DMS79 treated with DMSO at 0.1 percent for 48 hours (cell line): ENCODE results near the gene TSEN2.
A peak's percentile ranks its signal among the peaks of the same experiment; 100 is the strongest.
"Not testable (repeated sequence)": the region's sequence is repeated elsewhere in the genome, so short reads cannot be mapped to it uniquely, and the experiment has no call there.

Experiments
- DNase-seq: peaks from one replicate; lab custom pipeline; 2025; lab: John Stamatoyannopoulos, UW

The TSEN2 gene

DNA sequence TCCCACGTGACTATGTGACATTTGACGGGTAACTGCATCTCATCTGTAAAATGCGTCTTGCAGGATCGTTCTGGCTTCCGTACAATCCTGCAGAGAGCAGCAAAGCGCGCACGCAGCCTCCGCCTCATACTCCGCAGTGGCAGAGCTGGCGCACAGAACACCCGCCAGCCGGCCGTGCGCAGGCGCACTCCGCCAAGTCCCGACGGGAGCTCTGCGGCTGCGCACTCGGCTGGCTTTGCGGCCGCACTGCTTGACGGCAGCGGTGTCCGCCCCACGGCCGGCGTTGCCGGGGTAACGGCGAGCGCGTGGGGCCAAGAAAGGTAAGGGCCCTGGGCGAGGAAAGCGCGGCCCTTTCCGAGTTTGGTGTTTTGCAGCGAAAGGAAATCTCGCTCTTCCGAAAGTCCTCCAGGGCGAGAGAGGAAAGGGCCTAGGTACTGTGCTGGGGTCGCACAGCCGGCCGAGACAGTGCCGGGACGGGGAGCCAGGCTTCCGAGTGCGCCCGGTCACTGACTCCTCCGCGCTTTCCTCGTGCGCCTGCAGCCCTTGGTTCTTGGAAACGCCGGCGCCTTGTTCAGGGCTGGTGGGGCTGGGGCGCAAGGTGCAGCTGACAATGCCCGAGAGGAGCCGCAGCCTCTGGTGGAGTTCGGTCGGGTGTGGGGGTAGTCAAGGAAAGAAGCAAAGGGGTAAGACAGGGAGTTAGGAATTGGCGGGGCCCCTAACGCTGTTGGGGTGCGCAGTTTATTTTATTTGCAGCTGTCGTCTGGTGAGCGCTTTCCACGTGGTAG, at the start of gene TSEN2:
Gene TSEN2, plus strand, starts transcription at position 283 of the 785 bp plus-strand sequence. CDS start 5,321 bp downstream, outside the sequence.
- DNase-seq = peak; percentile 69

DNA sequence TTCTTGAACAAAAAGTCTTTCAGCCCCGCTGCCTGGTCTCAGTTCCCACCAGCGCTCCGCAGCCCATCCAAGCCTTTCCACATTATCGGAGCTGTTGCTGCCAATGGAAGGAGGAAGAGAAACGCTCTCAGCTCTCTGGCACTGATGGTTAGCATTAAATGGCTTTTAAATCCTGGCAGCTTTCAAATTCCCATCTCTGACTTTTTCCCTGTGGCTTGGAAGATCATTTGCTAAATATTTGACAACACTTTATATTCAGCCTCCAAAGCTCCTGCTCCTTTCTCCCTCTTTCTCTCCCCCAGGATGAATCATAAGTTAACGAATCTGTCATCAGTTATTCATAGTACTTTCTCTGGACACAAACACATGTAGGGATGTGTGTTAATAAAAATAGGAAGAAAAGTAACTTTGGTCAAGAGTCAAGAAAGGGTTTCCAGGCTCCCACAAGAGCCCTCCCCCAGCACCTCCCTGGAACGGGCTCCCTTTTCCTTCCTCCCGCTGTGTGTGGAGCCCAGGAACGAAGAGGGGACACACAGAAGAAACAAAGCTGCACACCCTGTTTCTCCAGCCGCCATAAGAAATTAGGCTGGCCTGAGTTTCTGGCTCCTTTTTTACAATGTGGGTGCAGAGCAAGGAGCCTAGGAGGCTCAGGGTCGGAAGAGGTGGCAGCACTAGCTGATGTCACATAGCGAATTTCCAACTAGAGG, 47.6 kb upstream of the TSEN2 start:
- DNase-seq = no peak

DNA sequence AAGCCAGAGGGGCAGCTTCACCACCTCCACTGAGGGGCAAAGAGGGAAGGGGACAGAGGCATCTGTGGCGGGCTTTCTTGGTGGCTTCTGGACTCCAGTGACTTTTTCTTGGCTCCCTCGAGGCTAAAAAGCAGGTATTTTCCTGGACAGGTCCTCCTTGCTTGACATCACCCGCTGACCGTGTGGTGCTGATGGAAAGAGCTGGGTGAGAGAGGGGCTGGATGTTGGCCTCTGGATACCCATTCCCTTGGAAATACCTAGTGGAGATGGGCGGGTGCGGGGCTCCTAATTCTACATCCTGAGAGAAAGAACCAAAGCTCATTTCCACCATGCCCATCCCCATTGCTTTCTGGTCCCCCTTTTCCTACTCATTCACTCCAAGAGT, 47.1 kb upstream of the TSEN2 start:
- DNase-seq = no peak

DNA sequence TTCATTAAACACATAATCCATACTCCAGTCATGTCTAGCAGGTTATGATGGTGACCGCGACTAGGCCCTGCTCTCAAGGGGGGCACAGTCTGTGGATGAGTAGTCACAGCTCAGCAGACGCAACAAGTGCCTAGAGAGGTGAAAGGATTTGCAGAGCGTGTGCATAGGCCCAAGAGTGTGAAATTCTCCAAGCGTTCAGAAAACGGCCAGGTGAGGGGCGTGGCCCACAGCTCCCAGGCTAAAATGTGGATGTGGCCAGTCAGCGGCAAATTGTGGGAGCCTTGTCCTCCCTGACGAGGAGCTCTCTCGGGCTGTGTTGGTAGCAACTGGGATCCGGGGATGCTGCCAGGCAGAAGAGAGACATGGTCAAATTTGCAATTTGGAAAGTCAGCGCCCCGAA, 46.4 kb upstream of the TSEN2 start:
- no peak for DNase-seq

DNA sequence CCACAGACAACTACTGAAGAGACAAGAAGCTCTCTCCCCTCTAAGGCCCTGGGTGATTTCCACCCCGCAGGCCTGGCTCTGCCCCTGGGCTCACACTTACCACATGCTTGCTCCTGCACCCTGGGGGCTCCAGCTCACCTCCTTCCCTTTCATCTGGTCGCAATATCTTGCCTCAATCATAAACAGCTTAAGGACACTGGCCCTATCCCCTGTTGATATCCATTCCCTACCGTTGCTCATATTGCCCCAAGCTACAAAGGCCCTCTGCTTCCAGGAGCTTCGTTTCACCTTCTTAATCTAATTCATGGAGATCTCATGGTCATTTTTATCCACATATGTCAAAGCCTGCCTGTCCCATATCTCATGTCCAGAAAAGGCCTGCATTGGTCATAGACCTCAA, 46.0 kb upstream of the TSEN2 start:
- DNase-seq = no peak

DNA sequence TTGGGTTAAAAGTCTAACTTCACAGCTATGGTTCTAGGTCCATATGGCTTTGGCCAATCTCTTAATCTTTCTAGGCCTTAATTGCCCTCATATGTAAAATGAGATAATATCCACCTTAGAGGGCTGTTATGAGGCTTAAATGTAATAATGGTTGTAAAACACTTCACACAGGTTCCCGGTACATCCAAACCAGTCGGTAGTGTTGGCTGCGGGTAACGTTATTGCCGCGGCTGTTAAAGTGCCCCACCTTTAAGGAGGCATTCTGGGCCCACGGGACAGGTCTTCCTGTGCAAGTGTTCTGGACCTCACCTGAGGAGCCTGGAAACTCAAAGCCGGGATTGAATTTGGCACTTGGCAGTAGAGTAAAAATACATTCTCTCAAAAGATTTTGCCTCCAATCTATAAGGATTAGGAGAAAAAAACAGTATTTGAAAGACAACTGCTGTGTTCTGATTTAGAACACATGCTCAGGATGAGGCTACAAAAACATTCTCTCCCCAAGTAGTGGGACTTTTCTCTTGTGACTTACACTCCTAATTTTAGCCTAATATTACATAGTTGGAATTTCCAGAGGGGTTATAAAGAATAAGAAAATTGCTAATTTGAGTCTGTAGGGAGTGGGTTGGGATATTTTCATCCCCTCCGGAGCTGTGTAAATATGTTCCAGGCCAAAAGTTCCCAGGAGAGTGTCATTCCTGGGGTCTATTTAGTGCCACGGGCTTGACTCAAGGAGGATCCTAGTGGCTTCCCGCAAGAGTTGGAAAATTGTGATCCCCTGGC, 44.9 kb upstream of the TSEN2 start:
- DNase-seq = no peak

DNA sequence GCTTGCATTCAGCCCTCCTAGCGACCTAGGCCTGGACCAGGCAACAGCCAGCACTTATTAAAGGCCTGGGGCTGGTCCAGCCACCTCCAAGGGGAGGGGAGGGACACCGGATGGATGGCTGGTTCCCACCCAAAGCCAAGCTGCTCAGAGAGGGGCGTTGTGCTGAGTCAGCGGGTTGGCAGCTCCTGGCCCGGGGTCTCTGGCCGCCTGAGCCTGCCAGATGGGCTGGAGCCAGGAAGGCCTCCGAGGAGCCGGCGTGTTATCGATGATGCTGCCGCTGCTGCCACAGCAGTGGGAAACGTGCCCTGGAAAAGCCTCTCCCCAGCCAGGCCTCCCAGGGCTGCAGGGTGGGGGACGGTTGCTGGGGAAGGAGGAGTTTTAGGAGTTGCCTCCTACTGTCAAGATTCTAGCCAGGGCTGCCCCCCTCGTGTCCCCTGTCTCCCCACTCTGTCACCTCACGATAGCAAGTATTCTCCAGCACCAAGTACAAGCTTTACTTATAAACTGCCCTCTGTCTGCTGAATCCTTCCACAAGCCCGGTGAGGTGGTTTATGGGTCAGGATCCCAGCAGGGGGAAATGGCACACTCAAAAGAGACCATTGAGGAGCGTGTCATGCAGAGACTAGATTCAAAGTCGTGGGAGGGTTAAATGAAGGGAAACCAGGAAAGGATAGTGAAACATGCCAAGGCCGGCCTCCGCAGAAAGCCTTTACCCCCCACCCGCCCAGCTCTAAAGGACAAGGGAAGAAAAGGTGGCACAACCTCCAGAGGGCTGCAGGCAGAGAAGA, 43.2 kb upstream of the TSEN2 start:
- no peak for DNase-seq

DNA sequence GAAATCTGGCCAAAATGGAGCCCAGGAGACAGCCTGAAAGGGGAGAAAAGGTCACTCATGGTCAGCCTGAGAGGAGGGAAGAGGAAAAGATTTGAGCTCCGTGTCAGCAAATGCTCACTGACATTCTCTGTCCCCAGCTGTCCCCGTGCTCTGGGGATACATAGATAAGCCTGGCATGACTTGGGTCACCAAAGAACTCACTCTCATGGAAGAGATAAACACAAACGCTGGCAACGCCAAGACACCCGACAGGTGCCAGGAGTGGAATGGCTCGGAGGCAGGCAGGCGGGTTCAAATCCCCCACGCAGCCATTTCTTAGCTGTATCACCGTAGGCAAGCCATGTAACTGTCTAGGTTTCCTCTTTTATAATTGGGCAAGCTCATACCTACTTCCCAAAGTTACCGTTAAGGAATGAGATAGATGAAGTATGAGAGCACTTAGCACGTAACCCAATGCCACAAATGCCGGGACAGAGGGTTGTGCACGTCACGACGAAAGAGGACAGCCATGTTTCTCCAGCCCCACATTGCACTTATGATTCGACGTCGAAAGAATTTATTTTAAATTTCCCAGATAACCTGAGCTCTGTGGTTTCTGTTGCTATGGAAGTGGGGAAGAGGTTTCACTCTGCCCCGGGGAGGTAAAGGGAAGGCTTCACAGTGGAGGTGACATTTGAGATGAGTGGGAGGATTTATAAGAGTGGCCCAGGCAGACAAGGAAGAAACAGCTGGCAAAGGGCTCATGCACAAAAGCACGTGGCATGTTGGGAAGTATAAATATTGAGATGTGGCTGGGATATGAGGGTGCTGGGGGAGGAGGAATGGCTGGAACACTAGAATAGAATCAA, 41.4 kb upstream of the TSEN2 start:
- DNase-seq = no peak

DNA sequence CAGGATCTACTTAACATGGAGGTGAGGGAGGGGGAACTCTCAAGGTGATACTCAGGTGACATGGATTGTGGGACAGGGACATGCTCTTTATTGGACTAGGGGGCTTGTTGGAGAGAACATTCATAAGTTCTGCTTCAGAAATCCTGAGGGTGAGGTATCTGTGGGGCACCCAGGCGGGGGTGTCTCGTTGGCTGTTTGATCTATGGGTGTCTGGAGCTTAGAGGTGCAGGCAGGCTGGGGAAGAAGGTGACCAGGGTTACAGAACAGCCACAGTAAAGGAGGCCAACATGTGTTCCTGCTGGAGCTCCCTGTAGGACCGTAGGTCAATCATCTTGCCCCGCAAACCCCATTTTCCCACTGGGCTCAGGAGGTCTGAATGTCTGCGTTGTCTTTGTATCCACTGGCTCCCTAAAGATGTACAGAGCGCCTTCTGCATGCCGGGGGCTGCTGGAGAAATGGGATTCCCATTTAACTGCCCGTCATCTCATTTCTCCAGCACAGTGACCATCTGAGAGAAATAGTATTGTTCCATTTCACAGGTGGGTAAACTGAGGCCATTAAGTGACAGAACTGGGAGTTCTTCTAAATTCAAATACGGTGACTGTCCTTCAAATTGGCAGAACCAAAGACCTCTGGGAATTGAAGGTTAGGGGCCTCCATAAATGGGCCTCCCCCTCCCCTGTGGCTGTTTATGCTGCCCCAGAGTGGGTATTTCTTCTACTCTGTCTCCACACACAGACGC, 40.3 kb upstream of the TSEN2 start:
- DNase-seq = no peak

DNA sequence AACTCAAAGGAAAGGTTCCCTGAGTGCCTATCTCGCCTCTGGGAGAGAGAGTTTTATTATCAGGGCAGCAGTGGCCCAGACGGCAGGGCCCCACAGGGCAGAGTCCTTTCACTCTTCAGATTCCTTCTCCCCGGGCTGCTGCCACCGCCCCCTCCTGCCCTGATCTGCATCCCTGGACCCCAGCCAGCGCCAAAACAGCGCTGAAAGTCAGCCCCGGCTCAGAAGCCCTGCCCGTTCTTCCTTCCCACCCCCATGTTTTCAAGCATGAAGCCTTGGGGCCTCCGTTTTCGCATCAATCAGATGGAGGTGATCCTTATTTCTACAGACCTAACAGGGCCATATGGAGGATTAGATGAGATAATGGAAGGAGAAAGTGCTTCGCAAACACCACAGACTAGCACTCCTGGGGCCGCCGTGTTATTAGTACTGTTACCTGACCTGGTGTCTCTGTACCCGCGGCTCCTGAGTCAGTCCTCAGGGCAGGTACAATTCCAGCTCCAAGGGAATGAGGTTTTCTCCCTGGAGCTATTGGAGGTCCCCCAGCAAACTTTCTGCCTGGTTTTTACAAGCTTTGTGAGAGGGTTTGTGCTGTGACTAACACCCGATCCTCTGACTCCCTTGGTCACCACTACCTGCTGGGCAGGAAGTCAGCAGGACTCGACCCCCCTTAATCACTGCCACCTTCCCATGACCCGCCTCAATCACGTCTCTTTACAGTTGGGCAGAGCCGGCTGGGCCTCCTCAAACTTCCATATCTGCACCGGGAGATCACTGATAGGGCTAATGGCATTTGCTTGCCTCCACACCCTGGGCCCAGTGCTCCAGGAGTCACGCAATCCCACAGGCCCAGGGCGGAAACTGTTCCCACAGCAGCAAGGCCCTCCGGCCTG, 39.5 kb upstream of the TSEN2 start:
- DNase-seq = no peak

DNA sequence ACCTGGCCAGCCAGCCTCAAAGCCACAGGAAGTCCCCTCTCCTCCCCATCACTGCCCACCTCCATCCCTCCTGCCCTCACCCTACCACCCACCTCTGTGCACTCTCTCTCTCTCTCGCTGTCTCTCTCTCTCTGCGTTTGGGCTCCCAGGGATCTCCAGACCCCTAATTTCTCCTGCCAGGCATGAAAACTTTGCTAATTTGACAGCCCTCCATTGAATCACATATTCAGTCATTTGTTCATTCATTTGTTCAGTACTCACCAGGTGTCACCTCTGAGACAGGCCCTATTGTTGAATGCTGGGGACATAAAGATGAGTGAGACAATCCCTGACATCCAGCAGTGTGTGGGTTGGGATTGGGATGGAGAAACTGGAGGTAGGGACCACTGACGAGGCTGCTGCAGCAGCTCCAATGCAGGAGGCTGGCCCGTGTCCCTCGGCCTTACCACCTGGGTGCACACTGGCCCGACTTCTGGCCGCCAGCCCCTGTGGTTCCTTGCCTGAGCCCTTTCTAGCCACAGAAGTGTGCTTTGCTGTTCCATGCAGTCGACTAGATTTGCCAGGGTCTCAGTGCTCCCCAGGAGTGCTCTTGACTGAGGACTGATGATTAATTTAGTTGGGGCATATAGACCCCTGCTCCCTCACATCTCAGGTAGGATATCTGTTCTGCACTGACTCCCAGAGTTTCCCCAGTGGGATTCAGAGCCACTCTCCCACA, 38.6 kb upstream of the TSEN2 start:
- DNase-seq = no peak

DNA sequence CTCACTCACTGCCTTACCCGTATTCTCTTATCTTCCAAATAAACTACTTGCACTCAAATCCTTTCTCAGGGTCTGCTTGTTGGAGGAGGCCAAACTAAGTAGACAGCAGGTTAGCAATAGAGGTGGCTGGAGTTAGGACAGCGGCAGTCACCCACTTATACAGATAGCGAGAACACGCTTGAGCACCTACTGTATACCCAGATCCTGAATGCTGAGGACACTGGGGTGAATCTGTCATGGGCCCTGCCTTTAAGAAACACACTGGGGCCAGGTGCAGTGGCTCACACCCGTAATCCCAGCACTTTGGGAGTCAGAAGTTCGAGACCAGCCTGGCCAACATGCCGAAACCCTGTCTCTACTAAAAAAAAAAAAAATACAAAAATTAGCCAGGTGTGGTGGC, 38.0 kb upstream of the TSEN2 start:
- no peak for DNase-seq

DNA sequence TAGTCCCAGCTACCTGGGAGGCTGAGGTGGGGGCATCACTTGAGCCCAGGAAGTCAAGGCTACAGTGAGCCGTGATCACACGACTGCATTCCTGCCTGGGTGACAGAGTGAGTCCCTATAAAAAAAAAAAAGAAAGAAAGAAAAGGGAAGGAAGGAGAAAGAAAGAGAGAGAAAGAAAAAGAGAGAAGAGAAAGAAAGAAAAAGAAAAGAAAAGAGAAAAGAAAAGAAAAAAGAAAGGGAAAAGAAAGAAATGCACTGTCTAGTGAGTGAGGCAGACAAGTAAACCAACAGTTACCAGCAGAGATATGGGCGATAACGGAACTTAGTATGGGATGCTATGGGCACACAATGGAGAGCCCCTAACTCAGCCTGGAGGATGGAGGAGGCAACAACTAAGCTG, 37.2 kb upstream of the TSEN2 start:
- DNase-seq = no peak

DNA sequence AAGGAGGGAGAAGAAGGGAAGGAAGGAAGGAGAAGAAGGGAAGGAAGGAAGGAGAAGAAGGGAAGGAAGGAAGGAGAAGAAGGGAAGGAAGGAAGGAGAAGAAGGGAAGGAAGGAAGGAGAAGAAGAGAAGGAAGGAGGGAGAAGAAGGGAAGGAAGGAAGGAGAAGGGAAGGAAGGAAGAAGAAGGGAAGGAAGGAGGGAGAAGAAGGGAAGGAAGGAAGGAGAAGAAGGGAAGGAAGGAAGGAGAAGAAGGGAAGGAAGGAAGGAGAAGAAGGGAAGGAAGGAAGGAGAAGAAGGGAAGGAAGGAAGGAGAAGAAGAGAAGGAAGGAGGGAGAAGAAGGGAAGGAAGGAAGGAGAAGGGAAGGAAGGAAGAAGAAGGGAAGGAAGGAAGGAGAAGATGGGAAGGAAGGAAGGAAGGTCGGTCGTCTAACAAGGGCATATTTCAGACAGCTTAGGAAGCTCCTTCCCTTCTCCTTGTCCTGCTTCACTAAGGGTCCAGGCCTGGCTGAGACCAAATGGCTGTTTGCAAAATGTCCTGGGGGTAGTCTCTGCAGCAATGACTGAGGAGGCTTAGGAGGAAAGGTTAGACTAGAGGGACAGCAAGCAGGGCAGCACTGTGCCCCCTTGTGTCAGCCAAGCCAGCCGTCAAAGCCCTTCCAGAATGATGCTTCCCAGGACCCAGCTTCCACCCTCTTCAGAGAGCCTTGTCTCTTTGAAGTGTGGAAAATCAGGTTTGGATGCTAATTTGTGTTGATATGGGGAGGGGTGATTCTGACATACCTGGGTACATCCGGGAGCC, 35.7 kb upstream of the TSEN2 start:
- not testable (repeated sequence) for DNase-seq

DNA sequence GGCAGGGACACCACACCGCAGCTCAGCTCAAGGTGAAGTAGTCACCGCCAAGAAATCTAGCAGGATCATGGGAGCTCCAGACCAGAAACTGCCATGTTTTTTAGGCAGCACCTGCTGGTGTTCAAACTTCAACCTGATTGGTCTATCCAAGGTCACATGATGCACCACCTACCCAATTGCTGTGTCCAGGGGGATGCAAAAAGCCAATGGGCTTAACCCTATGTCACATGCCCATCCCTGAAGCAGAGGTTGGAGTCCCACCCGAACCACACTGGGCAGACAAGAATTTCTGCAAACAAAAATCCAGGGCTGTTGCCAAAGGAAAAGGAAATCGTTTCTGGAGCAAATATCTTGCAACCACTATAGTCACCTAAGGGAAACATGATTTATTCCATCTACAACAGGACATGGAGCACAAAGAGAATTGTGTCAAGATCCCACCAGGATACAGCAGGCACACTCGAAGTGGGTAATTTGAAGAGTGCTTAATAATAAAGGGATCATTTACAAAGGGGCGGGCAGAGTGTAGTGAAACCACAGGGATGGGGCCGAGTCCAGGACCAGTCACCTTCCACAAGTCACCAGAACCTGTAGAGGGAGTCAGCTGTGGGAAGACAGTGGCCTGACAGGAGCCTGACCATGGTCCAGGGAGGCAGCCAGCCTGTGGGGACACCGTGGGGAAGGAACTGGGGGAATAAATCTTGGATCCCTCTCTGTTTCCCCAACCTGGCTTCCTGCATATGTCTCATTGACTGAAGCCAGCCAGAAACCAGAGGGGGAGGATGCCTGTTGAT, 34.2 kb upstream of the TSEN2 start:
- peak; percentile 0 for DNase-seq

DNA sequence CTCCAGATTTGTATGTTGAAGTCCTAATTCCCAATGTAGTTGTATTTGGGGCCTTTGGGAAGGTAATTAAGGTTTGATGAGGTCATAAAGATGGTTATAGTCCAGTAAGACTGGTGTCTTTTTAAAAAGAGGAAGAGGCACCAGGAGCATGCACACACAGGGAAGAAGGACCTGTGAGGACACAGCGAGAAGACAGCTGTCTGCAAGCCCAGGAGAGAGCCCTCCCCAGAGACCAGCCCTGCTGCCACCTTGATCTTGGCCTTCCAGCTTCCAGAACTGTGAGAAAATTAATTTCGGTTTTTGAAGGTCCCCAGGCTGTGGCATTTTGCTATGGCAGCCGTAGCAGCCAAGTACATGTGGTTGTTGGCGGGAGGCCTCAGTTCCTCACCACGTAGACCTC, 32.8 kb upstream of the TSEN2 start:
- DNase-seq = no peak

DNA sequence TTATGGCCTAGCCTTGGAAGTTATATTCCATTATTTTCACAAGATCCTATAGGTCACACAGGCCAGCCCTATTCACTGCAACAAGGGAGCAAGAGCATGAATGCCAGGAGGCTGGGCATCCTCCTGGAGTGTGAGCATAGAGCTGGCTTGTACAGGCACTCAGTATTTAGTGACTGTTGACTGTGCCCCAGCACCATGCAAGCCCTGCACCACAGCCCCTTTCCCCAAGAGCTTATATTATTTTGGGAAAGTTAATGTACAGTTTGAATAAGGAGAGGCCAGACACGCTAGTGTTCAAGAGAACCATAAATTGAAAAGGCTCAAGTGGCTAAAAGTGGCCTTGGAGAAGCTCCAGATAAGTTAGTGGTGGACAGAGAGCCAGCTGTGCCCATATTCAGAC, 32.3 kb upstream of the TSEN2 start:
- no peak for DNase-seq
